Sigmoid colon (tissue), 4 donors: Measurements from ENCODE around the gene MDM4.

Source experiments
- EP300 ChIP-seq, 4 donors: sonication (generic); formaldehyde crosslinking; IDR thresholded peaks; one replicate each; pipeline ENCODE4 v1.6.1; 2017; ENCODE audit warnings: antibody characterized with exemption in 4 of 4
- POLR2A ChIP-seq, 2 donors: fragments of 450-650 bp; IDR thresholded peaks; one replicate each; pipeline ENCODE4 v1.6.1; 2016; ENCODE audit warnings: antibody characterized with exemption in 2 of 2, mild to moderate bottlenecking in 2 of 2, moderate library complexity in 2 of 2
- POLR2AphosphoS5 ChIP-seq, 4 donors: sonication (generic); formaldehyde crosslinking; IDR thresholded peaks; one replicate each; pipeline ENCODE4 v1.6.1; 2017; ENCODE audit warnings: antibody characterized with exemption in 4 of 4
- TF ChIP-seq, protein P1 (sequence below), 4 experiments: fragments of 450-650 bp in 3 of 4; fragments of 200-600 bp in 1 of 4; IDR thresholded peaks; one replicate each; pipeline ENCODE4 v1.5.1; 2016 to 2019; ENCODE audit warnings: antibody characterized with exemption in 4 of 4, mild to moderate bottlenecking in 3 of 4, moderate library complexity in 2 of 4

DNA sequence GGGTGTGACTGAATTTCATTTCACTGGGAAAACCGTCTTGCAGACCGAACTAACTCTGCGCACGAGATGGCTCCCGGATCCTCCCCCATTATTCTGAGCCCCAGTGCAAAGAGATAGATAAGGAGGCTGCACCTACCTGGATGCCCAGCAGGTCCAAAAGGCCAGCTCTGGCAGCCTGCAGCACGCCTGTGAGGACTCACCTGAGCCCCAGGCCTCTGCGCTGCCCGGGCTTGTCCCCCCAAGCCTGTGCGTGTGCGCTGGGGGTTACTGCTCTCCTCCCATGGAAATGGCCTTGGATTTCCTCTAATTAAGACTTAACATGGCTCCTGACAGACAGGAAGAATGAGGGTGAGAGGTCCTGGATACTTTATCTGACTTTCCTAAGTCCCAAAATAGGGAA lies 83.4 kb downstream of the MDM4 start:
- TF ChIP-seq, protein P1, sequence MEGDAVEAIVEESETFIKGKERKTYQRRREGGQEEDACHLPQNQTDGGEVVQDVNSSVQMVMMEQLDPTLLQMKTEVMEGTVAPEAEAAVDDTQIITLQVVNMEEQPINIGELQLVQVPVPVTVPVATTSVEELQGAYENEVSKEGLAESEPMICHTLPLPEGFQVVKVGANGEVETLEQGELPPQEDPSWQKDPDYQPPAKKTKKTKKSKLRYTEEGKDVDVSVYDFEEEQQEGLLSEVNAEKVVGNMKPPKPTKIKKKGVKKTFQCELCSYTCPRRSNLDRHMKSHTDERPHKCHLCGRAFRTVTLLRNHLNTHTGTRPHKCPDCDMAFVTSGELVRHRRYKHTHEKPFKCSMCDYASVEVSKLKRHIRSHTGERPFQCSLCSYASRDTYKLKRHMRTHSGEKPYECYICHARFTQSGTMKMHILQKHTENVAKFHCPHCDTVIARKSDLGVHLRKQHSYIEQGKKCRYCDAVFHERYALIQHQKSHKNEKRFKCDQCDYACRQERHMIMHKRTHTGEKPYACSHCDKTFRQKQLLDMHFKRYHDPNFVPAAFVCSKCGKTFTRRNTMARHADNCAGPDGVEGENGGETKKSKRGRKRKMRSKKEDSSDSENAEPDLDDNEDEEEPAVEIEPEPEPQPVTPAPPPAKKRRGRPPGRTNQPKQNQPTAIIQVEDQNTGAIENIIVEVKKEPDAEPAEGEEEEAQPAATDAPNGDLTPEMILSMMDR (IDR thresholded peaks at IDR 0.05): no peak
- TF ChIP-seq EP300 (IDR thresholded peaks at IDR 0.05): no peak
- TF ChIP-seq POLR2A (IDR thresholded peaks at IDR 0.05): no peak
- no peak for TF ChIP-seq POLR2AphosphoS5 (IDR thresholded peaks at IDR 0.05)
